HepG2 (cell line): ENCODE measurements around the gene MECR. TPM values are rescaled to one million over a fixed set of nuclear protein-coding genes. Genes with fewer than 3 reads are reported as not detected.
A peak's percentile ranks its signal among the peaks of the same experiment; 100 is the strongest.

Experiments used
- ELF1 ChIP-seq: sonication (generic); formaldehyde crosslinking; IDR thresholded peaks from 2 replicates; pipeline ENCODE4 v1.4.0; 2020; ENCODE audit warnings: missing genetic modification reagents
- HNF1A ChIP-seq, 2 experiments: sonication (generic) in 1 of 2; formaldehyde crosslinking in 1 of 2; IDR thresholded peaks; 2 replicates each; pipeline versions ENCODE4 v1.4.0 to v1.6.1; 2016 to 2020; ENCODE audit warnings: borderline replicate concordance in 1 of 2, low read depth in 1 of 2, mild to moderate bottlenecking in 1 of 2, missing genetic modification reagents in 1 of 2
- HNF1B ChIP-seq: sonication (generic); formaldehyde crosslinking; IDR thresholded peaks from 2 replicates; pipeline ENCODE4 v1.5.1; 2020; ENCODE audit warnings: mild to moderate bottlenecking, moderate library complexity, missing genetic modification reagents
- HNRNPH1 ChIP-seq: fragments of 200-400 bp; formaldehyde crosslinking; optimal IDR thresholded peaks from 2 replicates; pipeline ENCODE3; 2017; ENCODE audit warnings: mild to moderate bottlenecking, low read depth, low read length
- KLF6 ChIP-seq: IDR thresholded peaks from 2 replicates; pipeline ENCODE4 v1.8.0; 2016; ENCODE audit warnings: missing biosample characterization, missing genetic modification reagents
- MIXL1 ChIP-seq: IDR thresholded peaks from 2 replicates; pipeline ENCODE4 v1.6.1; 2016
- MXD4 ChIP-seq: IDR thresholded peaks from 2 replicates; pipeline ENCODE4 v1.6.1; 2016; ENCODE audit warnings: mild to moderate bottlenecking, missing biosample characterization, missing genetic modification reagents
- MXI1 ChIP-seq: IDR thresholded peaks from 3 replicates; pipeline ENCODE4 v1.6.1; 2012; ENCODE audit warnings: low read depth, low read length, inconsistent platforms, borderline replicate concordance
- MYC ChIP-seq: sonication (generic); formaldehyde crosslinking; IDR thresholded peaks from 2 replicates; pipeline ENCODE4 v1.9.0; 2021; ENCODE audit warnings: missing genetic modification reagents, borderline replicate concordance
- PAX8 ChIP-seq: sonication (generic); formaldehyde crosslinking; IDR thresholded peaks from 2 replicates; pipeline ENCODE4 v1.8.0; 2022; ENCODE audit warnings: mild to moderate bottlenecking, missing genetic modification reagents, borderline replicate concordance
- PHF21A ChIP-seq: sonication (generic); formaldehyde crosslinking; IDR thresholded peaks from 2 replicates; pipeline ENCODE4 v1.5.0; 2020; ENCODE audit warnings: mild to moderate bottlenecking, missing genetic modification reagents
- RXRB ChIP-seq: IDR thresholded peaks from 2 replicates; pipeline ENCODE4 v1.6.1; 2016; ENCODE audit warnings: borderline replicate concordance, missing genetic modification reagents, missing compliant biosample characterization
- SMARCC2 ChIP-seq: fragments of 450-650 bp; IDR thresholded peaks from 2 replicates; pipeline ENCODE4 v1.6.1; 2017; ENCODE audit warnings: antibody characterized with exemption, mild to moderate bottlenecking
- SNAPC2 ChIP-seq: sonication (generic); formaldehyde crosslinking; IDR thresholded peaks from 2 replicates; pipeline ENCODE4 v1.8.1; 2022; ENCODE audit warnings: mild to moderate bottlenecking, missing genetic modification reagents
- TSC22D2 ChIP-seq: sonication (generic); formaldehyde crosslinking; IDR thresholded peaks from 2 replicates; pipeline ENCODE4 v1.5.1; 2020; ENCODE audit warnings: missing genetic modification reagents, mild to moderate bottlenecking, borderline replicate concordance
- ZFP1 ChIP-seq: IDR thresholded peaks from 2 replicates; pipeline ENCODE4 v1.6.1; 2016
- ZMAT3 ChIP-seq: sonication (generic); formaldehyde crosslinking; conservative IDR thresholded peaks from 2 replicates; pipeline ENCODE4 v1.7.0; 2021; ENCODE audit warnings: missing genetic modification reagents
- ZNF12 ChIP-seq: sonication (generic); formaldehyde crosslinking; IDR thresholded peaks from 2 replicates; pipeline ENCODE4 v1.5.0; 2020; ENCODE audit warnings: missing genetic modification reagents
- ZNF207 ChIP-seq: fragments of 450-650 bp; IDR thresholded peaks from 2 replicates; pipeline ENCODE4 v1.6.1; 2016; ENCODE audit warnings: antibody characterized with exemption, borderline replicate concordance
- ZNF326 ChIP-seq: sonication (generic); formaldehyde crosslinking; IDR thresholded peaks from 2 replicates; pipeline ENCODE4 v1.4.0; 2020; ENCODE audit warnings: missing genetic modification reagents, borderline replicate concordance
- ZNF430 ChIP-seq: sonication (generic); formaldehyde crosslinking; IDR thresholded peaks from 2 replicates; pipeline ENCODE4 v1.9.0; 2021; ENCODE audit warnings: mild to moderate bottlenecking, missing genetic modification reagents
- ZNF549 ChIP-seq: sonication (generic); formaldehyde crosslinking; IDR thresholded peaks from 2 replicates; pipeline ENCODE4 v1.5.0; 2020; ENCODE audit warnings: missing genetic modification reagents
- ZNF660 ChIP-seq: sonication (generic); formaldehyde crosslinking; IDR thresholded peaks from 2 replicates; pipeline ENCODE4 v1.5.1; 2020; ENCODE audit warnings: mild to moderate bottlenecking, low read depth, missing genetic modification reagents, borderline replicate concordance
- polyA plus RNA-seq, 8 experiments: library from polyadenylated mRNA; depleted of rRNA in 3 of 8; stranded (reverse) in 7 of 8; unstranded in 1 of 8; fragments of >200 nt; fragmentation: Illumina TruSeq in 4 of 8; extraction: Trizol in 4 of 8; gene quantifications; 2 replicates each; pipeline versions ENCODE4 v1.2.1 to v1.2.3, GENCODE V29; 2011 to 2016; ENCODE audit warnings: low read depth in 4 of 8, missing spikeins in 1 of 8, mixed read lengths in 1 of 8; ENCODE audit not compliant: insufficient read depth in 1 of 8
- total RNA-seq, 5 experiments: library from RNA; depleted of rRNA; stranded (reverse); fragments of >200 nt; fragmentation: Illumina TruSeq; extraction: Trizol; gene quantifications; 2 replicates each; pipeline ENCODE4 v1.2.3, GENCODE V29; 2016; ENCODE audit warnings: low read depth in 1 of 5
- TF ChIP-seq, protein P1 (sequence below): sonication (generic); formaldehyde crosslinking; IDR thresholded peaks from 2 replicates; pipeline ENCODE4 v1.4.0; 2020; ENCODE audit warnings: missing genetic modification reagents

MECR gene
- total and polyA plus RNA-seq, 2 of the 13 experiments (the other 11 are each of a cell fraction or from before 2014, with no cell fraction given) = 18.8 to 24.9 TPM

GRCh38 chr1:29145739-29146437, 84.8 kb downstream of the MECR start (continued):
- TF ChIP-seq MXD4 (CRISPR knock-in tag) = 0 out of 2 replicates have a peak, but pooled peaks have one; percentile 56
- TF ChIP-seq ZNF549 (CRISPR knock-in tag) = no peak
- TF ChIP-seq PHF21A (CRISPR knock-in tag) = peak; percentile 29; the same call in 1 of the 2 replicates
- TF ChIP-seq RXRB (CRISPR knock-in tag) = peak; percentile 94
- no peak for TF ChIP-seq ZNF326 (CRISPR knock-in tag)
- TF ChIP-seq SNAPC2 (CRISPR knock-in tag) = no peak
- TF ChIP-seq HNRNPH1 = no peak
- TF ChIP-seq MXI1 = peak; percentile 66; the same call in 1 of the 3 replicates
- no peak for TF ChIP-seq TSC22D2
- peak; percentile 68; the same call in 1 of the 2 replicates for TF ChIP-seq MIXL1 (CRISPR knock-in tag)
- TF ChIP-seq ZFP1 (CRISPR knock-in tag) = 0 out of 2 replicates have a peak, but pooled peaks have one; percentile 36
- no peak for TF ChIP-seq ZNF660 (CRISPR knock-in tag)
- no peak for TF ChIP-seq ZNF207
- TF ChIP-seq ZNF430 (CRISPR knock-in tag) = no peak
- peak; percentile 15; the same call in 1 of the 2 replicates for TF ChIP-seq ZNF12 (CRISPR knock-in tag)
- TF ChIP-seq MYC (CRISPR knock-in tag) = no peak
- no peak for TF ChIP-seq KLF6 (CRISPR knock-in tag)
- no peak for TF ChIP-seq ZMAT3 (CRISPR knock-in tag)
- no peak for TF ChIP-seq SMARCC2
- TF ChIP-seq HNF1A (IDR thresholded peaks at IDR 0.05; ENCODE audit: low read depth) = peak; percentile 42; the same call in 1 of the 2 replicates
- TF ChIP-seq HNF1A (CRISPR knock-in tag; IDR thresholded peaks at IDR 0.05; ENCODE audit: borderline replicate concordance) = no peak; the same call in 1 of the 2 replicates
- peak; percentile 81 for TF ChIP-seq ELF1 (CRISPR knock-in tag)
- TF ChIP-seq PAX8 (CRISPR knock-in tag) = no peak
- TF ChIP-seq, protein P1, sequence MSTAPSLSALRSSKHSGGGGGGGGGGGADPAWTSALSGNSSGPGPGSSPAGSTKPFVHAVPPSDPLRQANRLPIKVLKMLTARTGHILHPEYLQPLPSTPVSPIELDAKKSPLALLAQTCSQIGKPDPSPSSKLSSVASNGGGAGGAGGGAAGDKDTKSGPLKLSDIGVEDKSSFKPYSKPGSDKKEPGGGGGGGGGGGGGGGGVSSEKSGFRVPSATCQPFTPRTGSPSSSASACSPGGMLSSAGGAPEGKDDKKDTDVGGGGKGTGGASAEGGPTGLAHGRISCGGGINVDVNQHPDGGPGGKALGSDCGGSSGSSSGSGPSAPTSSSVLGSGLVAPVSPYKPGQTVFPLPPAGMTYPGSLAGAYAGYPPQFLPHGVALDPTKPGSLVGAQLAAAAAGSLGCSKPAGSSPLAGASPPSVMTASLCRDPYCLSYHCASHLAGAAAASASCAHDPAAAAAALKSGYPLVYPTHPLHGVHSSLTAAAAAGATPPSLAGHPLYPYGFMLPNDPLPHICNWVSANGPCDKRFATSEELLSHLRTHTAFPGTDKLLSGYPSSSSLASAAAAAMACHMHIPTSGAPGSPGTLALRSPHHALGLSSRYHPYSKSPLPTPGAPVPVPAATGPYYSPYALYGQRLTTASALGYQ (CRISPR knock-in tag) = no peak
- peak; percentile 69 for TF ChIP-seq HNF1B (CRISPR knock-in tag)
